HEK293 (cell line): ENCODE results near the gene SEC16A.
A peak's percentile ranks its signal among the peaks of the same experiment; 100 is the strongest.

Source experiments
- CTCF ChIA-PET: fragments of 350-600 bp; formaldehyde crosslinking; extraction: SDS; loops from one replicate; lab custom pipeline; 2021; ENCODE audit warnings: antibody characterized with exemption; lab: Yijun Ruan, JAX
- POLR2A ChIA-PET: fragments of 300-600 bp; formaldehyde crosslinking; extraction: SDS; loops from one replicate; lab custom pipeline; 2020; ENCODE audit warnings: antibody characterized with exemption, inconsistent platforms; lab: Yijun Ruan, JAX
- H3K27ac ChIP-seq: fragments of 200-500 bp; sonication (Bioruptor generic); 2 replicates; pipeline ENCODE4 v1.5.1; 2014; ENCODE audit warnings: low read depth, low read length, control low read depth, inconsistent platforms; ENCODE audit errors: extremely low read depth
- H3K36me3 ChIP-seq, 2 experiments: fragments of 200-500 bp in 1 of 2; sonication (Bioruptor generic) in 1 of 2; 1 replicate in 1 of 2; 2 replicates in 1 of 2; pipeline ENCODE4 v1.5.1; 2014 to 2017; ENCODE audit warnings: inconsistent platforms in 2 of 2, low read length in 2 of 2; ENCODE audit not compliant: control insufficient read depth in 2 of 2, insufficient read depth in 1 of 2
- H3K4me1 ChIP-seq: fragments of 200-500 bp; sonication (Bioruptor generic); 2 replicates; pipeline ENCODE4 v1.5.1; 2014; ENCODE audit warnings: mild to moderate bottlenecking, low read length, inconsistent platforms; ENCODE audit not compliant: control insufficient read depth, insufficient read depth
- H3K4me3 ChIP-seq: 2 replicates; pipeline ENCODE4 v1.5.1; 2011; ENCODE audit warnings: low read depth, mild to moderate bottlenecking, control low read depth, low read length, moderate library complexity
- H3K9me3 ChIP-seq: fragments of 200-500 bp; sonication (Bioruptor generic); 2 replicates; pipeline ENCODE4 v1.5.1; 2014; ENCODE audit warnings: low read depth, low read length, inconsistent platforms; ENCODE audit not compliant: control insufficient read depth, insufficient read depth
- KLF9 ChIP-seq: fragments of 450-650 bp; formaldehyde crosslinking; IDR thresholded peaks from 2 replicates; pipeline ENCODE4 v1.5.1; 2016; ENCODE audit warnings: missing biosample characterization, missing genetic modification characterization, low read depth
- SP3 ChIP-seq: fragments of 450-650 bp; formaldehyde crosslinking; IDR thresholded peaks from 2 replicates; pipeline ENCODE4 v1.5.1; 2016; ENCODE audit warnings: missing biosample characterization, missing genetic modification characterization
- SP7 ChIP-seq: fragments of 450-650 bp; formaldehyde crosslinking; IDR thresholded peaks from 2 replicates; pipeline ENCODE4 v1.5.1; 2016; ENCODE audit warnings: missing biosample characterization, missing genetic modification characterization
- YY1 ChIP-seq: fragments of 450-650 bp; formaldehyde crosslinking; IDR thresholded peaks from 2 replicates; pipeline ENCODE4 v1.5.1; 2018; ENCODE audit warnings: missing biosample characterization, missing genetic modification characterization
- ZBTB20 ChIP-seq: fragments of 450-650 bp; formaldehyde crosslinking; IDR thresholded peaks from 2 replicates; pipeline ENCODE4 v1.5.1; 2016; ENCODE audit warnings: missing biosample characterization, missing genetic modification characterization
- ZNF132 ChIP-seq: fragments of 450-650 bp; formaldehyde crosslinking; IDR thresholded peaks from 2 replicates; pipeline ENCODE4 v1.5.1; 2017; ENCODE audit warnings: missing biosample characterization, missing genetic modification characterization, borderline replicate concordance
- ZNF18 ChIP-seq: fragments of 450-650 bp; formaldehyde crosslinking; IDR thresholded peaks from 2 replicates; pipeline ENCODE4 v1.5.1; 2016; ENCODE audit warnings: missing biosample characterization, missing genetic modification characterization
- ZNF2 ChIP-seq: fragments of 450-650 bp; formaldehyde crosslinking; IDR thresholded peaks from 2 replicates; pipeline ENCODE4 v1.5.1; 2016; ENCODE audit warnings: missing biosample characterization, missing genetic modification characterization
- ZNF292 ChIP-seq: fragments of 450-650 bp; formaldehyde crosslinking; IDR thresholded peaks from 2 replicates; pipeline ENCODE4 v1.5.1; 2016; ENCODE audit warnings: low read depth, missing biosample characterization, missing genetic modification characterization, borderline replicate concordance
- ZNF311 ChIP-seq: fragments of 450-650 bp; formaldehyde crosslinking; IDR thresholded peaks from 2 replicates; pipeline ENCODE4 v1.5.1; 2017; ENCODE audit warnings: missing biosample characterization, missing genetic modification characterization, borderline replicate concordance
- ZNF335 ChIP-seq: fragments of 450-650 bp; formaldehyde crosslinking; conservative IDR thresholded peaks from 2 replicates; pipeline ENCODE4 v1.5.1; 2016; ENCODE audit warnings: missing biosample characterization, missing genetic modification characterization
- ZNF354C ChIP-seq: fragments of 450-650 bp; formaldehyde crosslinking; IDR thresholded peaks from 2 replicates; pipeline ENCODE4 v1.5.1; 2016; ENCODE audit warnings: missing biosample characterization, missing genetic modification characterization, low read depth, borderline replicate concordance
- ZNF394 ChIP-seq: fragments of 450-650 bp; formaldehyde crosslinking; IDR thresholded peaks from 2 replicates; pipeline ENCODE4 v1.5.1; 2016; ENCODE audit warnings: missing biosample characterization, missing genetic modification characterization, mild to moderate bottlenecking, moderate library complexity, borderline replicate concordance
- ZNF501 ChIP-seq: fragments of 450-650 bp; formaldehyde crosslinking; IDR thresholded peaks from 2 replicates; pipeline ENCODE4 v1.5.1; 2016; ENCODE audit warnings: missing biosample characterization, missing genetic modification characterization
- ZNF544 ChIP-seq: fragments of 450-650 bp; formaldehyde crosslinking; IDR thresholded peaks from 2 replicates; pipeline ENCODE4 v1.5.0; 2017; ENCODE audit warnings: missing biosample characterization, missing genetic modification characterization
- ZNF561 ChIP-seq: fragments of 450-650 bp; IDR thresholded peaks from 2 replicates; pipeline ENCODE4 v1.5.1; 2018; ENCODE audit warnings: missing biosample characterization, missing genetic modification characterization, borderline replicate concordance
- ZNF585B ChIP-seq: fragments of 450-650 bp; formaldehyde crosslinking; IDR thresholded peaks from 2 replicates; pipeline ENCODE4 v1.5.1; 2016; ENCODE audit warnings: missing biosample characterization, missing genetic modification characterization
- ZNF600 ChIP-seq: fragments of 450-650 bp; formaldehyde crosslinking; IDR thresholded peaks from 2 replicates; pipeline ENCODE4 v1.5.1; 2016; ENCODE audit warnings: missing biosample characterization, missing genetic modification characterization
- ZNF658 ChIP-seq: fragments of 450-650 bp; formaldehyde crosslinking; IDR thresholded peaks from 2 replicates; pipeline ENCODE4; 2016; ENCODE audit warnings: missing biosample characterization, missing genetic modification characterization
- ZXDB ChIP-seq: fragments of 450-650 bp; formaldehyde crosslinking; IDR thresholded peaks from 2 replicates; pipeline ENCODE4 v1.5.1; 2016; ENCODE audit warnings: missing biosample characterization, missing genetic modification characterization
- TF ChIP-seq, protein P1 (sequence below): fragments of 450-650 bp; formaldehyde crosslinking; optimal IDR thresholded peaks from 2 replicates; pipeline ENCODE3; 2016; ENCODE audit warnings: missing biosample characterization, mild to moderate bottlenecking, missing genetic modification characterization
- TF ChIP-seq, protein P2 (sequence below): fragments of 450-650 bp; formaldehyde crosslinking; IDR thresholded peaks from 2 replicates; pipeline ENCODE4 v1.5.1; 2016; ENCODE audit warnings: missing biosample characterization, missing genetic modification characterization

The SEC16A gene

GRCh38 chr9:136483589-136484152 lies 831 bp upstream of the SEC16A start (continued):
- TF ChIP-seq ZNF501 (peak; percentile 36; the same call in 1 of the 2 replicates), ZNF658 (tag by site-specific recombination) (no peak), YY1 (peak; percentile 45; the same call in 1 of the 2 replicates), SP7 (tag by site-specific recombination) (no peak; the same call in 1 of the 2 replicates), ZNF292 (tag by site-specific recombination) (no peak), ZNF311 (tag by site-specific recombination) (no peak), ZNF544 (tag by site-specific recombination) (no peak), KLF9 (0 out of 2 replicates have a peak, but pooled peaks have one; percentile 4), ZNF2 (tag by site-specific recombination) (no peak; the same call in 1 of the 2 replicates), ZXDB (tag by site-specific recombination) (peak; percentile 59), ZNF354C (tag by site-specific recombination) (no peak), ZNF561 (peak; percentile 78; the same call in 1 of the 2 replicates)
- TF ChIP-seq, protein P1, sequence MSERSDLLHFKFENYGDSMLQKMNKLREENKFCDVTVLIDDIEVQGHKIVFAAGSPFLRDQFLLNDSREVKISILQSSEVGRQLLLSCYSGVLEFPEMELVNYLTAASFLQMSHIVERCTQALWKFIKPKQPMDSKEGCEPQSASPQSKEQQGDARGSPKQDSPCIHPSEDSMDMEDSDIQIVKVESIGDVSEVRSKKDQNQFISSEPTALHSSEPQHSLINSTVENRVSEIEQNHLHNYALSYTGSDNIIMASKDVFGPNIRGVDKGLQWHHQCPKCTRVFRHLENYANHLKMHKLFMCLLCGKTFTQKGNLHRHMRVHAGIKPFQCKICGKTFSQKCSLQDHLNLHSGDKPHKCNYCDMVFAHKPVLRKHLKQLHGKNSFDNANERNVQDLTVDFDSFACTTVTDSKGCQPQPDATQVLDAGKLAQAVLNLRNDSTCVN = peak; percentile 21
- TF ChIP-seq, protein P2, sequence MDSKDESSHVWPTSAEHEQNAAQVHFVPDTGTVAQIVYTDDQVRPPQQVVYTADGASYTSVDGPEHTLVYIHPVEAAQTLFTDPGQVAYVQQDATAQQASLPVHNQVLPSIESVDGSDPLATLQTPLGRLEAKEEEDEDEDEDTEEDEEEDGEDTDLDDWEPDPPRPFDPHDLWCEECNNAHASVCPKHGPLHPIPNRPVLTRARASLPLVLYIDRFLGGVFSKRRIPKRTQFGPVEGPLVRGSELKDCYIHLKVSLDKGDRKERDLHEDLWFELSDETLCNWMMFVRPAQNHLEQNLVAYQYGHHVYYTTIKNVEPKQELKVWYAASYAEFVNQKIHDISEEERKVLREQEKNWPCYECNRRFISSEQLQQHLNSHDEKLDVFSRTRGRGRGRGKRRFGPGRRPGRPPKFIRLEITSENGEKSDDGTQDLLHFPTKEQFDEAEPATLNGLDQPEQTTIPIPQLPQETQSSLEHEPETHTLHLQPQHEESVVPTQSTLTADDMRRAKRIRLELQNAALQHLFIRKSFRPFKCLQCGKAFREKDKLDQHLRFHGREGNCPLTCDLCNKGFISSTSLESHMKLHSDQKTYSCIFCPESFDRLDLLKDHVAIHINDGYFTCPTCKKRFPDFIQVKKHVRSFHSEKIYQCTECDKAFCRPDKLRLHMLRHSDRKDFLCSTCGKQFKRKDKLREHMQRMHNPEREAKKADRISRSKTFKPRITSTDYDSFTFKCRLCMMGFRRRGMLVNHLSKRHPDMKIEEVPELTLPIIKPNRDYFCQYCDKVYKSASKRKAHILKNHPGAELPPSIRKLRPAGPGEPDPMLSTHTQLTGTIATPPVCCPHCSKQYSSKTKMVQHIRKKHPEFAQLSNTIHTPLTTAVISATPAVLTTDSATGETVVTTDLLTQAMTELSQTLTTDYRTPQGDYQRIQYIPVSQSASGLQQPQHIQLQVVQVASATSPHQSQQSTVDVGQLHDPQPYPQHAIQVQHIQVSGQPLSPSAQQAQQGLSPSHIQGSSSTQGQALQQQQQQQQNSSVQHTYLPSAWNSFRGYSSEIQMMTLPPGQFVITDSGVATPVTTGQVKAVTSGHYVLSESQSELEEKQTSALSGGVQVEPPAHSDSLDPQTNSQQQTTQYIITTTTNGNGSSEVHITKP = no peak

GRCh38 chr9:136482046-136482792 lies 621 bp downstream of the SEC16A start:
- Histone ChIP-seq H3K27ac (peak overlapping the region; percentile 84), H3K9me3 (no peaks in the 10 kb centered on the region), H3K4me3 (peak overlapping the region; percentile 82), H3K4me1 (no peaks in the 10 kb centered on the region; the same call in 1 of the 2 replicates), H3K36me3 (peaks cover 0 to 24% of the 10 kb centered on the region in 2 experiments; a peak in 2 of 3 replicates)
- ChIA-PET POLR2A (interaction anchor here (2.1 kb wide), 1 partner anchor 204 kb away, joined by 5 read pairs; the partner anchor contains the start of gene AGPAT2), CTCF (no interaction called here)
- no peak for TF ChIP-seq ZNF585B
- TF ChIP-seq ZBTB20 (tag by site-specific recombination) = peak; percentile 24; the same call in 1 of the 2 replicates
- no peak for TF ChIP-seq ZNF132 (tag by site-specific recombination)
- TF ChIP-seq ZNF354C (tag by site-specific recombination) = no peak
- no peak for TF ChIP-seq SP3
- TF ChIP-seq ZNF18 (tag by site-specific recombination) = no peak
- TF ChIP-seq ZNF394 (tag by site-specific recombination) = no peak
- TF ChIP-seq ZNF335 (tag by site-specific recombination) = peak; percentile 80
- TF ChIP-seq ZNF600 = peak; percentile 75
